AG10803 (cell line): ENCODE data around the gene TMEM127.
A peak's percentile ranks its signal among the peaks of the same experiment; 100 is the strongest.
"Not testable (repeated sequence)": the region's sequence is repeated elsewhere in the genome, so short reads cannot be mapped to it uniquely, and the experiment has no call there.

Experiments
- DNase-seq: peaks from one replicate; pipeline ENCODE4 v3.0.0; 2010; ENCODE audit warnings: low read depth
- H3K4me3 ChIP-seq: 2 replicates; pipeline ENCODE4 v1.5.1; 2011; ENCODE audit warnings: mild to moderate bottlenecking, low read length, control low read depth
- TF ChIP-seq, protein P1 (sequence below): conservative IDR thresholded peaks from 2 replicates; pipeline ENCODE4 v1.5.1; 2011; ENCODE audit warnings: mild to moderate bottlenecking, low read length, control low read depth, inconsistent platforms

The TMEM127 gene

DNA sequence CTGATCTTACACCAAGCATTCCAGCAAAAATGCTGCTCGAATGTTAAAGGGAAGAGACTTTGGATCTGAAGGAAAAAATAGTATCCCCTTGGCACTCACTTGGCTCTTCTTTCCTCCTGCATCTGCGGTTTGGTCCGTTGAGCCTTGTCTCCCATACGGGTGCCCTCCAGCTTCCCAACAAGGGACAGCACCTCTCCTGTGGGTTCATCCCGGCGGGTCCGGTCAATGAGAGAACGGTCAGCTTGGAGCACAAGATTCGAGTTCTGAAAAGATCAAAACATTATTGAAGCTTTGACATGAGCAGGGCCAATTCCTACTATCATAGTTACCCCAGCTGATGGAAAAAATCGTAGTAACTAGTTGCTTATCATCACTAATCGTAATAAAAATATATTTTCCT is 38.8 kb upstream of the TMEM127 start:
- no peak for DNase-seq
- TF ChIP-seq, protein P1, sequence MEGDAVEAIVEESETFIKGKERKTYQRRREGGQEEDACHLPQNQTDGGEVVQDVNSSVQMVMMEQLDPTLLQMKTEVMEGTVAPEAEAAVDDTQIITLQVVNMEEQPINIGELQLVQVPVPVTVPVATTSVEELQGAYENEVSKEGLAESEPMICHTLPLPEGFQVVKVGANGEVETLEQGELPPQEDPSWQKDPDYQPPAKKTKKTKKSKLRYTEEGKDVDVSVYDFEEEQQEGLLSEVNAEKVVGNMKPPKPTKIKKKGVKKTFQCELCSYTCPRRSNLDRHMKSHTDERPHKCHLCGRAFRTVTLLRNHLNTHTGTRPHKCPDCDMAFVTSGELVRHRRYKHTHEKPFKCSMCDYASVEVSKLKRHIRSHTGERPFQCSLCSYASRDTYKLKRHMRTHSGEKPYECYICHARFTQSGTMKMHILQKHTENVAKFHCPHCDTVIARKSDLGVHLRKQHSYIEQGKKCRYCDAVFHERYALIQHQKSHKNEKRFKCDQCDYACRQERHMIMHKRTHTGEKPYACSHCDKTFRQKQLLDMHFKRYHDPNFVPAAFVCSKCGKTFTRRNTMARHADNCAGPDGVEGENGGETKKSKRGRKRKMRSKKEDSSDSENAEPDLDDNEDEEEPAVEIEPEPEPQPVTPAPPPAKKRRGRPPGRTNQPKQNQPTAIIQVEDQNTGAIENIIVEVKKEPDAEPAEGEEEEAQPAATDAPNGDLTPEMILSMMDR: no peak
- peak overlapping the region; percentile 100 for H3K4me3 ChIP-seq

DNA sequence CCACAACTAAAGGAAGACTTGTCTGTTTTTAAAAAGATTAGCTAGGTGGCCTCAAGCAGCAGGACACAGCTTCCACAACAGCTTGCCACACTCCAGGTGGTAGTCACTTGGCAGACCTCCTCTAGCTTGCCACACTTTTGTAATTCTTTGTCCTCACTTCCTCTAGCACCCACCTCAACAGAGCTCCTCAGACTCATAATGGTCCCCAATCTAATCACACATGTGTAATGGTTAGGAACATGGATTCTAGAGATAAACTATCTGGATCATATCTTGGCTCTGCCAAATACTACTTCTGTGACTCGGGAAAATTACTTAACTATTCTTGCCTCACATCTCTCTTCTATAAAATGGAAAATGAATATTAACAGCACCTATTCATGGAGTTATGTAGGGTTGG is 36.1 kb upstream of the TMEM127 start:
- DNase-seq: no peak
- TF ChIP-seq, protein P1: no peak
- H3K4me3 ChIP-seq: no peak overlapping the region

DNA sequence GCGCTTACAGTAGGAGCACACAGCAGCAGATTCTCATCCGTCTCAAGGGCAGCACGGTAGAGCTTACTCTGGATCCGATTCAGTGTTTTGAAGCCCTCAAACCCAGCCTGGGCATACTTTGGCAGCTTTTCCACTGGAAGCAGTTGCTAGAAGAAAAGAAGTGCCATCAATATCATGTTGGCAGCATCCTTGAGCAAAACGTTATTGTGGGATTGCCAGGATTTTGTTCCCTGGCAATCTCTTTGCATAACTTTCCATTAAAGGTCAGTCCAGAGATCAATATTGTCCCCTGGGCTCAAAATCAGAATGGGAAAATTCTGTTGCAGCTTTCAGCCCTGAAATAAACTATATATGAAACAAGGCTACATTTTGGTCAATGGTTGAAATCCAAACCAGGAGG is 31.1 kb upstream of the TMEM127 start:
- TF ChIP-seq, protein P1: no peak
- DNase-seq: no peak
- H3K4me3 ChIP-seq: no peak overlapping the region

DNA sequence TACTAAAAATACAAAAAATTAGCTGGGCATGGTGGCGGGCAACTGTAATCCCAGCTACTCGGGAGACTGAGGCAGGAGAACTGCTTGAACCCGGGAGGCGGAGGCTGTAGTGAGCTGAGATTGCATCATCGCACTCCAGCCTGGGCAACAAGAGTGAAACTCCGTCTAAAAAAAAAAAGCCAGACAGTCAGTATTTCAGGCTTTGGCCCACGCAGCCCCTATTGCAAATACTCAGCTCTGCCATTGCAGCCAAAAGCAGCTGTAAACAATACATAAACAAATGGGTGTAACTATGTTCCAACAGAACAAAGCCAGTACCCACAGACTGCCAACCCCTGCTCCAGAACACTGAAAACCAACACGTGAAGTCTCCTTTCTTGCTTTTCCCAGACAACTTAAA is 28.5 kb upstream of the TMEM127 start:
- not testable (repeated sequence) for H3K4me3 ChIP-seq

DNA sequence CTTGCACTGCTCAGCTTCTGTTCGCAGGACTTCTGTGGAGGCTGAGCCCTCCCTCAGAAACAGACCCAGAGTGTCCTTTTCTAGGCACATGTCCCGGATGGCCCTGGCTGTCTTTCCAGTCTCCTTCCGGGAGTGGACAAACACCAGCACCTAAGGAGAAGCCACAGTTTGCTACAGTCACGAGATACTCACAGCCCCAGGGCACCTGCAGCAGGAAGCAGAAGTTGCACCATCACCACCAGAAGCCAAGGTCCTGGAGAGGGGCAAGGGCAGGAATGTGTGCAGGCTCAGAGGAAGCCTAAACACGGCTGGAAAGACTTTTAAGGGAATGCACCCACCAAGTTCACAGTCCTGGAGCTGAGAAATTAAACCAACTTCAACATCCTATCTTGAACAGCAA is 26.0 kb upstream of the TMEM127 start:
- DNase-seq: no peak
- H3K4me3 ChIP-seq: no peak overlapping the region
- TF ChIP-seq, protein P1: no peak

More for the DNA sequence above, 28.5 kb upstream of the TMEM127 start:
- DNase-seq: peak; percentile 8

DNA sequence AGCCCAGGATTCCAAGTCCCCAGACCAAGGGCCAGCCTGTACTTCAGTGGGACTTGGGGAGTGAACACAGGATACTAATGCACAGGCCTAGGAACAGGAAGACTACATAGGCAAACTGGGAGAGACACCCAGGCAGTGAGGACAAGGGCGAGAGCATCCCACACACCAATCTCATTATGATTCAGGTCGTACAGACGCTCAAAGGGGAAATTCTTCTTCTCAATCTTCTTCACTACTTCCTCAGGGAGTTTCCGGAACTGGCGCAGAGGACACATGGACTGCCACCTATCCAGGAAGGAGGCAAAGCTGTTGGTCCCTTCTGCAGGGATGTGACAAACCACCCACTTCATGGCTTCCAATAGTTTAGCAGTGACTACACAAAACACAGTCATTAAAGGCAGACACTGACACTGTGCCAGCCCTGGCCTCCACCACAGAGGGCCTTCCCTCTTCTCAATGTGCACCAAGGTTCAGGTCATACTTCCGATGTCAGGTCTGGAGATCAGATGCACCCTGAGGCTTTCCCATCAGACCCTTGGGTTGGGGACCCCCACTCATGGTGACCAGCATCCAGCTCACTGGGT is 21.6 kb upstream of the TMEM127 start:
- H3K4me3 ChIP-seq: no peak overlapping the region
- no peak for DNase-seq
- TF ChIP-seq, protein P1: no peak

DNA sequence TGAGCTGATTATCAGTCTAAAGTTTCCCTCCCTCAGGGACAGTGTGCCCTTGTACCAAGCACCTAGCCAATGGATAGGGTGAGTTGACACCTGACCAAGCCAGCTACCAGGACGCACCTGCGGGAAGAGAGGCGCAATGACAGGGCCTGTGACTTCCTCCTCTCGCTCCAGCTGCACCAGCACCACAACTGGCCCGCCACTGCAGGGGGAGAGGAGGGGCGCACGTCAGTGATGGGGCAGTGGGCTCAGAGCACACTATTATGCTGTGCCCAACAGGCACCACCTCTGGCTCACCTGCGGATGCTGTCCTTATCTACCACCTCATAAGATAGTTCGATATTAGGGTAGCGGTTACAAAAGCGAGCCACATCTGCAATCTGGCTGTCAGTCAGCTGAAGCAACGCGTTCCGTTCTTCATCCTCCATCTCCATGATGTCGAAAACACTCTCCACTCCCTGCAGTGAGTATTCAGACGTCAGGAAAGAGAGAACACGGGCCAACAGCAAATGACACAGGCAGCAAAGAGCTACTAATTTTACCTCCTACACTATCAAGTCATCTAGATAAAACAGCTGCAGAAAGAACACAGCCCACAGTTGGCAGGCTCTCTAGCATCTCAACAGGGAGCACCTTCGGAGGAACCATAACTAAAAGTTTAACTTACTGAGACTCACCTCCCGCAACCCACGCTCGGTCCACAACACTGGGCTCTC is 11.1 kb upstream of the TMEM127 start:
- H3K4me3 ChIP-seq: no peak overlapping the region
- DNase-seq: no peak
- TF ChIP-seq, protein P1: no peak
